AG09309 (cell line): ENCODE data around the gene SCYGR3.

ENCODE experiments used
- DNase-seq: peaks from one replicate; pipeline ENCODE4 v3.0.0-alpha.2; 2010; ENCODE audit warnings: low read depth
- H3K4me3 ChIP-seq: 2 replicates; pipeline ENCODE4 v1.5.1; 2011; ENCODE audit warnings: mild to moderate bottlenecking, low read depth, low read length, moderate library complexity; ENCODE audit not compliant: control insufficient read depth
- TF ChIP-seq, protein P1 (sequence below): IDR thresholded peaks from 2 replicates; pipeline ENCODE4 v1.5.1; 2011; ENCODE audit warnings: mild to moderate bottlenecking, low read depth, low read length, inconsistent platforms; ENCODE audit not compliant: insufficient read depth, control insufficient read depth; ENCODE audit errors: missing control alignments

The SCYGR3 gene

DNA sequence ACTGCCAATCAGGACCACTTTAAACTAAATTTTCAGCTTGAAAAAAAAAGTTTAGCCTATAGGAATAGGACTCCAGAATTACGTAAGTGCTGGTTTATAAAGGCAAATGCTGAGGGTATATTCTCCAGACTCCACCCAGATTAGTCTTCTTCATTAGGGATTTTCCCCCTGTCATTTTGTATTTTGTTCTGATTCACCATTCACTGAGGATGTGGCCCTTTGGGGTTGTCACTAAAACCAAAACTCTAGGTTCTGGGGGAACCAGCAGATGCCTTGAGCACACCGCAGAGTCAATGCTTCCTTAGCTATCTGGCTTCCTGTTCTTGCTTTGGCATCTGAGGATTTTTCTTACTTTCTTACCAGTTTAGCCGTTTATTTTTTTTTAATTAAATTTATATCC is 13.1 kb upstream of the SCYGR3 start:
- TF ChIP-seq, protein P1, sequence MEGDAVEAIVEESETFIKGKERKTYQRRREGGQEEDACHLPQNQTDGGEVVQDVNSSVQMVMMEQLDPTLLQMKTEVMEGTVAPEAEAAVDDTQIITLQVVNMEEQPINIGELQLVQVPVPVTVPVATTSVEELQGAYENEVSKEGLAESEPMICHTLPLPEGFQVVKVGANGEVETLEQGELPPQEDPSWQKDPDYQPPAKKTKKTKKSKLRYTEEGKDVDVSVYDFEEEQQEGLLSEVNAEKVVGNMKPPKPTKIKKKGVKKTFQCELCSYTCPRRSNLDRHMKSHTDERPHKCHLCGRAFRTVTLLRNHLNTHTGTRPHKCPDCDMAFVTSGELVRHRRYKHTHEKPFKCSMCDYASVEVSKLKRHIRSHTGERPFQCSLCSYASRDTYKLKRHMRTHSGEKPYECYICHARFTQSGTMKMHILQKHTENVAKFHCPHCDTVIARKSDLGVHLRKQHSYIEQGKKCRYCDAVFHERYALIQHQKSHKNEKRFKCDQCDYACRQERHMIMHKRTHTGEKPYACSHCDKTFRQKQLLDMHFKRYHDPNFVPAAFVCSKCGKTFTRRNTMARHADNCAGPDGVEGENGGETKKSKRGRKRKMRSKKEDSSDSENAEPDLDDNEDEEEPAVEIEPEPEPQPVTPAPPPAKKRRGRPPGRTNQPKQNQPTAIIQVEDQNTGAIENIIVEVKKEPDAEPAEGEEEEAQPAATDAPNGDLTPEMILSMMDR = no peak
- no peak for DNase-seq
- H3K4me3 ChIP-seq = no peak overlapping the region

DNA sequence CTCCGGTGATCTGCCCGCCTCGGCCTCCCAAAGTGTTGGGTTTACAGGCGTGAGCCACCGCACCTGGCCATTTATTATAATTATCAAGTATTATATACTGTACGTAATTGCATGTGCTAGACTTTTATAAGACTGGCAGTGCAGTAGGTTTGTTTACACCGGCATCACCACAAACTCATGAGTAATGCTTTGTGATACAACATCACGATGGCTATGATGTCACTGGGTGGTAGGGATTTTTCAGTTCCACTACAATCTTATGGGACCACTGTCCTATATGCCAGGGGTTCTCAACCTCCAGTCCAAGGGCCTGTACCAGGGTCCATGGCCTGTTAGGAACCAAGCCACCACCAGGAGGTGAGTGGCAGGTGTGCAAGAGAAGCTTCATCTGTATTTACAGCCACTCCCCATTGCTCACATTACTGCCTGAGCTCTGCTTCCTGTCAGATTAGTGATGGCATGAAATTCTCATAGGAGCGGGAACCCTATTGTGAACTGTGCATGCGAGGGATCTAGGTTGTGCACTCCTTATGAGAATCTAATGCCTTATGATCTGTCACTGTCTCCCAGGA is 12.0 kb upstream of the SCYGR3 start:
- DNase-seq = no peak
- H3K4me3 ChIP-seq = no peak overlapping the region
- TF ChIP-seq, protein P1 = no peak

DNA sequence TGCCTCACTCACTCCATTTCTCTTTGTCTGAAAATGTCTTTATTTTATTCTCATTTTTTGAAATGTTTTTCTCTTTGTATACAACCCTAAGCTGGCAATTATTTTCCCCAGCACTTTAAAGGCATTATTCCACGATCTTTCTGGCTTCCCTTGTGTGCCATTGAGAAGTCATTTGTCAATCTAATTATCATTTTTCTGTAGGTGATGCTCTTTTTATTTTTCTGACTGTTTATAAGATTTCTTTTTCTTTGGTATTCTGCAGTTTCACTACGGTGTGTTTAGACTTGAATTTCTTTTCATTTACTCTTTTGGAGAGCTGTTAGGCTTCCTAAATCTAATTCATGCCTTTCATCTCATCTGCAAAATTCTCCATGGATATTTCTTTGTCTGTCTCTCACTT is 10.8 kb upstream of the SCYGR3 start:
- H3K4me3 ChIP-seq = no peak overlapping the region
- TF ChIP-seq, protein P1 = no peak
- no peak for DNase-seq

DNA sequence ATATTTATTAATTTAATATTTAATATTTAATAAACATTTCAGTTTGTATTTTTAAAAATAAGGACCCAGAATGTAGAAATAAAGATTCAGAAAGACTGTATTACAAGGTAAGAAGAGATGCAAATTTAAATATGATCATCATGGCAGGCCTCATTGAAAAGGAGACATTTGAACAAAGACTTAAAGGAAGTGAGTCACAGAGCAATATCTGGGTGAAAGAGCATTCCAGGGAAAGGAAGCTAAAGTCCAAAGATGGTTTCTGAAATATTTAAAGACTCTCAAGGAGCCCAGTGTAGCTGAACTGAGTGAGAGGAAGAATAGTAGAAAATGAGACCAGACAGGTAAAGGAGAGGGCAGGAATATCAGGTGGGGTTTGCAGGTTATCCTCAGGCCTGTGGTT is 8.6 kb upstream of the SCYGR3 start:
- TF ChIP-seq, protein P1 = no peak
- peak; percentile 18 for DNase-seq
- H3K4me3 ChIP-seq = no peak overlapping the region

DNA sequence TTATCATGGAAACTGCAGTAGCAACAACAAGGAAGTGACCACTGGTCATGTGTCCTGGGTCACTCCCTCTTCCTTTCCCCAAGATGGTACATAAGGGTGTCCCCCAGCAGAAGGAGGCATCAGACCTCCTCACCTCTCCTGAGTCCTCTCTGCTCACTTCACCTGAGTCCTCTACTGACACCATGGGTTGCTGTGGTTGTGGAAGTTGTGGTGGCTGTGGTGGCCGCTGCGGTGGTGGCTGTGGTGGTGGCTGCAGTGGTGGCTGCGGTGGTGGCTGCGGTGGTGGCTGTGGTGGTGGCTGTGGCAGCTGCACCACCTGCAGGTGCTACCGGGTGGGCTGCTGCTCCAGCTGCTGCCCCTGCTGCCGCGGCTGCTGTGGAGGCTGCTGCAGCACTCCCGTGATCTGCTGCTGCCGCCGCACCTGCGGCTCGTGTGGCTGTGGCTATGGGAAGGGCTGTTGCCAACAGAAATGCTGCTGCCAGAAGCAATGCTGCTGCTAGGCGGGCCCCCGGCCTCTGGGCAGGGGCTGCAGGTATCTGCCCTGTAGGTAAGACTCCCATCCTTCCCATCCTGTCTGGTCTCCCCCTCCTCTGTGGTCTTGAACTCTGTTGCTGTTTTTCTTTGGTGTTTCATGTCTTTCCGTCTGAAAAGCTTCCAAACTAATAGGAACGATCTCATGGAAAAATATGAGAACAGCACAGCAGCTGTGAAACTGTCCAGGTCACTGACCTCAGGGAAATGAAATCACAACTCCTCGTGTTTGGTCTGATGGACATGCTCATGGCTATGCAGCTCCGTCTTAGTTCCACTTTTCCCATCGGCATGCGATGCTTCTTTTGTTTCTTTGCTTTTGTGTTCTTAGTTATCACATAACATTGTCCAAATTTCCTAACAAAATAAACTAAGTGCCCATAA is 2.9 kb upstream of the SCYGR3 start, which contains the start of gene SCYGR4:
Gene SCYGR4 (plus strand): TSS at position 183 of the 915 bp plus-strand sequence. CDS start 0 bp downstream, at position 183.
- H3K4me3 ChIP-seq = no peak within 1 kb of the TSS
- DNase-seq = no peak
- TF ChIP-seq, protein P1 = no peak

DNA sequence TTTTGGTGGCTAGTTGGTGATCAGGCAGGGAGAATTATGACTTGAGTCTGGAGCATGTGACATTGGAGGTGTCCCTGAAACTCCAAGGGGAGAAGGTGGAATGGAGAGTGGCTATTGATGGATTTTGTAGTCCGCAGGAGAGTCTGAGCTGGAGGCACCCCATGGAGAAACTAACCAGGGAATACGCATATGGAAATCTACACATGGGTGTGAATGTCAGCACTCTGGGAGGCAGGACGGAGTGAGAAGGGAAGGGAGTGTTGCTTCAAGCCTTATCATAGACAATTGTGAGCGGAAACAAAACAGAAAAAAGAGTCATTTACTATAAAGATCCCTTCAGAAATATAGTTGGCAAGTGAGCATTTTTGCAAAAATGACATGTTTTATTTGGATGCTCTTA is 2.0 kb upstream of the SCYGR3 start:
- H3K4me3 ChIP-seq = no peak overlapping the region
- DNase-seq = no peak
- TF ChIP-seq, protein P1 = no peak
